Tibial artery (tissue), 4 donors: ENCODE data around the gene LRP6.

Experiments used
- DNase-seq, 2 donors: peaks; one replicate each; pipeline ENCODE4 v3.0.0-alpha.2; 2019
- H3K27ac ChIP-seq, 2 donors: fragments of 200-600 bp; sonication (generic) in 1 of 2; 1 replicate in 1 of 2; 2 replicates in 1 of 2; pipeline ENCODE4 v1.5.1; 2018 to 2019; ENCODE audit warnings: mild to moderate bottlenecking in 1 of 2
- H3K27me3 ChIP-seq, 2 donors: fragments of 200-600 bp; sonication (generic) in 1 of 2; one replicate each; pipeline versions ENCODE4 v1.5.1 to v1.6.0; 2016 to 2019
- H3K36me3 ChIP-seq, 3 donors: fragments of 200-600 bp; sonication (generic) in 2 of 3; one replicate each; pipeline ENCODE4 v1.5.1; 2016 to 2019; ENCODE audit warnings: mild to moderate bottlenecking in 2 of 3
- H3K4me1 ChIP-seq, 4 donors: fragments of 200-600 bp; sonication (generic) in 2 of 4; 1 replicate in 3 of 4; 2 replicates in 1 of 4; pipeline ENCODE4 v1.5.1; 2016 to 2019
- H3K4me3 ChIP-seq, 2 donors: fragments of 200-600 bp; sonication (generic) in 1 of 2; 1 replicate in 1 of 2; 2 replicates in 1 of 2; pipeline ENCODE4 v1.5.1; 2018 to 2019; ENCODE audit warnings: mild to moderate bottlenecking in 2 of 2
- H3K9me3 ChIP-seq, 3 donors: fragments of 200-600 bp; sonication (generic) in 1 of 3; one replicate each; pipeline ENCODE4 v1.5.1; 2016 to 2019
- CTCF ChIP-seq, 2 experiments: fragments of 200-600 bp in 1 of 2; fragments of 450-650 bp in 1 of 2; IDR thresholded peaks; one replicate each; pipeline ENCODE4 v1.5.1; 2017 to 2019; ENCODE audit warnings: antibody characterized with exemption in 2 of 2, mild to moderate bottlenecking in 1 of 2, moderate library complexity in 1 of 2
- intact Hi-C: fragments of 100-400 bp; cut with DNase I; formaldehyde crosslinking; loops from one replicate; pipeline ENCODE4 v1.15.0; 2023; ENCODE audit warnings: low total_unique reads

Gene LRP6

GRCh38 chr12:12238605-12239004 lies 28.2 kb downstream of the LRP6 start:
- Histone ChIP-seq H3K9me3 (no peaks in the 10 kb centered on the region), H3K4me1 (peaks cover 0 to 22% (median 7%) of the 10 kb centered on the region in 4 donors), H3K27ac (no peak overlapping the region), H3K36me3 (peaks cover 0 to 2% (median 0%) of the 10 kb centered on the region in 3 donors), H3K4me3 (no peak overlapping the region), H3K27me3 (no peaks in the 10 kb centered on the region)
- no peak for DNase-seq
- intact Hi-C loops, result no loop called here
- TF ChIP-seq CTCF (IDR thresholded peaks at IDR 0.05), result no peak

- no peak overlapping the region for H3K27ac ChIP-seq
- H3K4me3 ChIP-seq, result no peak overlapping the region
- TF ChIP-seq CTCF (IDR thresholded peaks at IDR 0.05), result no peak
- intact Hi-C loops, result no loop called here
- peaks cover 0 to 14% (median 6%) of the 10 kb centered on the region in 4 donors for H3K4me1 ChIP-seq
- no peaks in the 10 kb centered on the region for H3K36me3 ChIP-seq
- no peaks in the 10 kb centered on the region for H3K27me3 ChIP-seq
- no peaks in the 10 kb centered on the region for H3K9me3 ChIP-seq
- no peak for DNase-seq
Observed at GRCh38 chr12:12236896-12237295, 29.9 kb downstream of the LRP6 start.

- H3K27ac ChIP-seq, result no peak overlapping the region
- no peaks in the 10 kb centered on the region for H3K27me3 ChIP-seq
- H3K4me3 ChIP-seq, result no peak overlapping the region
- no peak for TF ChIP-seq CTCF (IDR thresholded peaks at IDR 0.05)
- peaks cover 0 to 15% (median 0%) of the 10 kb centered on the region in 3 donors for H3K9me3 ChIP-seq
- no peak for DNase-seq
- intact Hi-C loops, result no loop called here
- peaks cover 0 to 24% (median 12%) of the 10 kb centered on the region in 4 donors for H3K4me1 ChIP-seq
- H3K36me3 ChIP-seq, result no peaks in the 10 kb centered on the region
Observed at GRCh38 chr12:12230275-12230674, 36.6 kb downstream of the LRP6 start.

- H3K4me1 ChIP-seq, result peaks cover 0 to 24% (median 12%) of the 10 kb centered on the region in 4 donors
- no peak overlapping the region for H3K4me3 ChIP-seq
- TF ChIP-seq CTCF (IDR thresholded peaks at IDR 0.05), result no peak
- H3K36me3 ChIP-seq, result no peaks in the 10 kb centered on the region
- DNase-seq, result no peak
- H3K9me3 ChIP-seq, result peaks cover 0 to 15% (median 0%) of the 10 kb centered on the region in 3 donors
- H3K27ac ChIP-seq, result no peak overlapping the region
- intact Hi-C loops, result no loop called here
- no peaks in the 10 kb centered on the region for H3K27me3 ChIP-seq
Observed at GRCh38 chr12:12229556-12230092, 37.2 kb downstream of the LRP6 start.

- H3K9me3 ChIP-seq, result peaks cover 0 to 15% (median 0%) of the 10 kb centered on the region in 3 donors
- no peaks in the 10 kb centered on the region for H3K27me3 ChIP-seq
- no peak overlapping the region for H3K27ac ChIP-seq
- DNase-seq, result no peak
- intact Hi-C loops, result no loop called here
- H3K36me3 ChIP-seq, result no peaks in the 10 kb centered on the region
- no peak overlapping the region for H3K4me3 ChIP-seq
- no peak for TF ChIP-seq CTCF (IDR thresholded peaks at IDR 0.05)
- H3K4me1 ChIP-seq, result peaks cover 0 to 24% (median 12%) of the 10 kb centered on the region in 4 donors
Observed at GRCh38 chr12:12228402-12228801, 38.4 kb downstream of the LRP6 start.

GRCh38 chr12:12226187-12226586 lies 40.7 kb downstream of the LRP6 start:
- H3K4me1 ChIP-seq, result peaks cover 0 to 25% (median 10%) of the 10 kb centered on the region in 4 donors
- no peaks in the 10 kb centered on the region for H3K27me3 ChIP-seq
- intact Hi-C loops, result no loop called here

More at GRCh38 chr12:12226187-12226586, 40.7 kb downstream of the LRP6 start:
- no peaks in the 10 kb centered on the region for H3K36me3 ChIP-seq
- H3K27ac ChIP-seq, result no peak overlapping the region
- H3K9me3 ChIP-seq, result peaks cover 0 to 15% (median 0%) of the 10 kb centered on the region in 3 donors
- no peak overlapping the region for H3K4me3 ChIP-seq
- no peak for DNase-seq
- no peak for TF ChIP-seq CTCF (IDR thresholded peaks at IDR 0.05)
